Adrenal gland (tissue), 12 donors: ENCODE results near the gene ZFR. TPM values are rescaled to one million over a fixed set of nuclear protein-coding genes. Genes with fewer than 3 reads are reported as not detected.

Experiments
- DNase-seq, 7 donors: peaks; one replicate each; pipeline ENCODE4 v3.0.0-alpha.2; 2019 to 2020
- H3K27ac ChIP-seq, 5 donors: fragments of 200-600 bp; sonication (generic) in 4 of 5; 1 replicate in 3 of 5; 2 replicates in 2 of 5; pipeline versions ENCODE4 v1.5.1 to v1.8.0; 2016 to 2020; ENCODE audit warnings: mild to moderate bottlenecking in 1 of 5
- H3K27me3 ChIP-seq: fragments of 200-600 bp; 2 replicates; pipeline ENCODE4 v1.8.0; 2021
- H3K36me3 ChIP-seq, 2 donors: fragments of 200-600 bp; replicated peaks in 1 of 2; 1 replicate in 1 of 2; 2 replicates in 1 of 2; pipeline versions ENCODE4 v1.5.1 to v1.8.0; 2018 to 2022
- H3K4me1 ChIP-seq, 2 donors: fragments of 200-600 bp; replicated peaks in 1 of 2; 1 replicate in 1 of 2; 2 replicates in 1 of 2; pipeline versions ENCODE4 v1.5.1 to v1.8.0; 2018 to 2021
- H3K4me3 ChIP-seq, 4 donors: fragments of 200-600 bp; sonication (generic) in 3 of 4; one replicate each; pipeline ENCODE4 v1.5.1; 2016 to 2018
- H3K9me3 ChIP-seq, 3 donors: fragments of 200-600 bp; sonication (generic) in 1 of 3; replicated peaks in 1 of 3; 1 replicate in 2 of 3; 2 replicates in 1 of 3; pipeline versions ENCODE4 v1.5.1 to v1.8.0; 2016 to 2021
- POLR2A ChIP-seq, 2 donors: fragments of 450-650 bp; IDR thresholded peaks; one replicate each; pipeline ENCODE4 v1.6.1; 2017; ENCODE audit warnings: antibody characterized with exemption in 2 of 2, mild to moderate bottlenecking in 2 of 2, moderate library complexity in 1 of 2
- WGBS, 4 donors: extraction: QIAGEN DNeasy Blood & Tissue Kit in 2 of 4; methylation state at CpG; one replicate each; pipeline versions ENCODE4 v1.1.5 to v1.1.7; 2013 to 2017; 5-methylcytosine and 5-hydroxymethylcytosine counted together
- intact Hi-C, 2 donors: fragments of 100-400 bp; cut with DNase I; formaldehyde crosslinking; loops; one replicate each; pipeline versions ENCODE4 v1.14.1 to v1.15.0; 2022 to 2023
- polyA plus RNA-seq, 3 donors: library from polyadenylated mRNA; stranded (reverse); fragments of 200-250 nt in 2 of 3; fragments of 350-450 nt in 1 of 3; fragmentation: Illumina TruSeq in 1 of 3; extraction: RNeasy Lipid Tissue Mini Kit (QIAGEN cat#74804) in 1 of 3; gene quantifications; one replicate each; pipeline ENCODE4 v1.2.3, GENCODE V29; 2013 to 2014
- total RNA-seq, 9 donors: library from RNA; depleted of rRNA in 4 of 9; stranded (reverse); fragments of >200 nt in 4 of 9; fragments of 120-200 nt in 1 of 9; fragmentation: NEBNext Ultra II Directional in 1 of 9; extraction: Animal tissue kit (Norgen Biotek cat#: 25700) in 1 of 9; gene quantifications; one replicate each; pipeline versions ENCODE4 v1.1.0 to v1.2.4, GENCODE V29; 2013 to 2023
- TF ChIP-seq, protein P1 (sequence below), 6 experiments: fragments of 450-650 bp in 4 of 6; fragments of 200-600 bp in 2 of 6; sonication (generic) in 1 of 6; IDR thresholded peaks; 1 replicate in 5 of 6; 2 replicates in 1 of 6; pipeline versions ENCODE4 v1.5.1 to v1.8.0; 2016 to 2021; ENCODE audit warnings: antibody characterized with exemption in 6 of 6, mild to moderate bottlenecking in 2 of 6, moderate library complexity in 1 of 6
- donor health status: healthy with polysubstance abuse.
- donor health status: Bipolar disorder and iron deficiency.
- donor health status: DM: yes; HTN: yes; CAD: no.
- donor health status: DM: no; HTN: no; CAD: no.
- donor health status: DM: no; HTN: no; CAD: no.
- donor health status: DM: yes; HTN: yes; CAD: no.

Gene ZFR
- total and polyA plus RNA-seq, 12 donors, result 29.4 to 154 (median 72.7) TPM

DNA sequence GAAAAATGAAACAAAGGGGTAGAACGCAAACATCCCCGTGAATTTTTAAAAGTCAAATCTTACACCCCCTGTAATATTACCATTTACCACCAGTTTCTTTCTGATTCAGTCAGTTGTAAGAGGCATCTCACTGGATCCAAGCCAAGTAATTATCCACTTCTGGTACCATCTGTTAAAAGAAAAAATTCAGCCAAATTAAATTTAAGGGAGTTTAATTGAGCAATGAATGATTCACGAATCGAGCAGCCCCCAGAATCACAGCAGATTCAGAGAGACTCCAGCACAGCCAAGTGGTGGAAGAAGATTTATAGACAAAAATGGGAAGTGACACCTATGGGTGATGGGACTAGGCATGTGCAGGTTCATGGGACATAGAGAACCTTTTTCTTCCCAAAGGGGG lies 101.9 kb downstream of the ZFR start:
- Histone ChIP-seq H3K27ac (no peak overlapping the region), H3K9me3 (peaks cover 0 to 22% (median 7%) of the 10 kb centered on the region in 3 donors), H3K36me3 (no peaks in the 10 kb centered on the region), H3K4me3 (no peak overlapping the region), H3K27me3 (no peaks in the 10 kb centered on the region), H3K4me1 (no peaks in the 10 kb centered on the region)
- no peak for DNase-seq
- TF ChIP-seq POLR2A (IDR thresholded peaks at IDR 0.05), result no peak
- TF ChIP-seq, protein P1, sequence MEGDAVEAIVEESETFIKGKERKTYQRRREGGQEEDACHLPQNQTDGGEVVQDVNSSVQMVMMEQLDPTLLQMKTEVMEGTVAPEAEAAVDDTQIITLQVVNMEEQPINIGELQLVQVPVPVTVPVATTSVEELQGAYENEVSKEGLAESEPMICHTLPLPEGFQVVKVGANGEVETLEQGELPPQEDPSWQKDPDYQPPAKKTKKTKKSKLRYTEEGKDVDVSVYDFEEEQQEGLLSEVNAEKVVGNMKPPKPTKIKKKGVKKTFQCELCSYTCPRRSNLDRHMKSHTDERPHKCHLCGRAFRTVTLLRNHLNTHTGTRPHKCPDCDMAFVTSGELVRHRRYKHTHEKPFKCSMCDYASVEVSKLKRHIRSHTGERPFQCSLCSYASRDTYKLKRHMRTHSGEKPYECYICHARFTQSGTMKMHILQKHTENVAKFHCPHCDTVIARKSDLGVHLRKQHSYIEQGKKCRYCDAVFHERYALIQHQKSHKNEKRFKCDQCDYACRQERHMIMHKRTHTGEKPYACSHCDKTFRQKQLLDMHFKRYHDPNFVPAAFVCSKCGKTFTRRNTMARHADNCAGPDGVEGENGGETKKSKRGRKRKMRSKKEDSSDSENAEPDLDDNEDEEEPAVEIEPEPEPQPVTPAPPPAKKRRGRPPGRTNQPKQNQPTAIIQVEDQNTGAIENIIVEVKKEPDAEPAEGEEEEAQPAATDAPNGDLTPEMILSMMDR (IDR thresholded peaks at IDR 0.05), result no peak
- intact Hi-C loops, result no loop called here
- WGBS, 4 donors, result 46 to 84% (median 69%) methylated on average over 4 of the region's 4 CpGs

DNA sequence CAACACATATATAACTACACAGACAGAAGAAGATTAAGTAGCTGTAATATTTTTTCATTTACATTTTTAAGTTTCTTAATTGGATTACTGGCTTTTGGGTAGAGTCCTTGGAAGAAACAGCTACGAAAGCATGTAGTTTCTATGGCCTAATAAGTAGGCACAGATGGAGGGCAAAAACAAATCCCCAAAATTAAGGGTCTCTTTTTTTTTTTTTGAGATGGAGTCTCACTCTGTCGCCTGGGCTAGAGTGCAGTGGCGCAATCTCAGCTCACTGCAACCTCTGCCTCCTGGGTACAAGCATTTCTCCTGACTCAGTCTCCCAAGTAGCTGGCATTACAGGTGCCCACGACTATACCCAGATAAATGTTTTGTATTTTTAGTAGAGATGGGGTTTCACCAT lies 104.7 kb downstream of the ZFR start:
- Histone ChIP-seq H3K27me3 (no peaks in the 10 kb centered on the region), H3K4me3 (no peak overlapping the region), H3K4me1 (no peaks in the 10 kb centered on the region), H3K27ac (no peak overlapping the region), H3K9me3 (peaks cover 0 to 22% (median 7%) of the 10 kb centered on the region in 3 donors), H3K36me3 (no peaks in the 10 kb centered on the region)
- no peak for DNase-seq
- WGBS, 4 donors, result 67 to 83% (median 75%) methylated on average over 4 of the region's 4 CpGs
- intact Hi-C loops, result no loop called here
- TF ChIP-seq, protein P1 (IDR thresholded peaks at IDR 0.05), result no peak
- TF ChIP-seq POLR2A (IDR thresholded peaks at IDR 0.05), result no peak

DNA sequence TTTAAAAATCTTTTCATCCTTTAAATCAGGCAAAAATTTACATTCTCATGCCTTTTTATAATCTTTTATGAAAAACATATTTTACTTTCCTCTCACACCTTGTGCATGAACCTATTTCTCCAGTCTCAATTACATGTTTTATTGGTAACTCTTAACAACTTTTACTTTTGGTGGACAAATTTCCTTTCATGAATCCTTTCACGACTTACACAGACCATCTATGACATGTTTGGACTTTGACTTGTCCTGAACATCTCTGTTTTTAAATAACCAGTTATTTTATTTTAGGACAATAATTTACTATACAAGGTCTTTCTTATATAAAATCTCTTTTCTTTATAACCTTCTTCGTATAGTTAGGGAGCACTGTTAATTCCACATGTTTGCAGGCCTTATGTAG lies 105.3 kb downstream of the ZFR start:
- TF ChIP-seq POLR2A (IDR thresholded peaks at IDR 0.05), result no peak
- TF ChIP-seq, protein P1 (IDR thresholded peaks at IDR 0.05), result no peak
- intact Hi-C loops, result no loop called here
- no peaks in the 10 kb centered on the region for H3K36me3 ChIP-seq
- H3K27me3 ChIP-seq, result no peaks in the 10 kb centered on the region
- no peaks in the 10 kb centered on the region for H3K4me1 ChIP-seq
- WGBS, 4 donors, result 67 to 81% (median 78%) methylated on average over 2 of the region's 2 CpGs
- peaks cover 0 to 22% (median 7%) of the 10 kb centered on the region in 3 donors for H3K9me3 ChIP-seq
- no peak for DNase-seq
- H3K4me3 ChIP-seq, result no peak overlapping the region
- no peak overlapping the region for H3K27ac ChIP-seq

DNA sequence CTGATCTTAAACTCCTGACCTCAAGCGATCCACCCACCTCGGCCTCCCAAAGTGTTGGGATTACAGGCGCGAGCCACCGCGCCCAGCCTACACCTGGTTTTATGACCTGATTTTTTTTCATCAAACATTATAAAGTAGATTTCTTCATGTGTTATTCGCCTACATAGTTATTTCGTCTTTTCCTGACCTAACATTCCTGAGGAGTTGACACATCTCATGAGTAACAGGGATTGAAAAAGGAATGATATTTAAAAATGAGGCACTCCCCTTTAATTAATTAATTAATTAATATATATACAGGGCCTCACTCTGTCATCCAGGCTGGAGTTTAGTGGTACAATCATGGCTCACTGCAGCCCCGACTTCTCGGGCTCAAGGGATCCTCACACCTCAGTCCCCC lies 111.6 kb downstream of the ZFR start:
- Histone ChIP-seq H3K36me3 (no peaks in the 10 kb centered on the region), H3K4me3 (no peak overlapping the region), H3K4me1 (peaks cover 0 to 4% of the 10 kb centered on the region in 2 donors), H3K27me3 (no peaks in the 10 kb centered on the region), H3K9me3 (no peaks in the 10 kb centered on the region), H3K27ac (no peak overlapping the region)
- intact Hi-C loops, result no loop called here
- DNase-seq, result no peak
- WGBS, 4 donors, result 92 to 98% (median 96%) methylated on average over 10 of the region's 10 CpGs
- TF ChIP-seq, protein P1 (IDR thresholded peaks at IDR 0.05), result no peak
- TF ChIP-seq POLR2A (IDR thresholded peaks at IDR 0.05), result no peak
